ENCODE measurements around the gene MRTFA.

- no peak for TF ChIP-seq CTCF (IDR thresholded peaks at IDR 0.05)
- TF ChIP-seq ZFX (IDR thresholded peaks at IDR 0.05; ENCODE audit: borderline replicate concordance) = no peak
Measured at GRCh38 chr22:40653361-40653760, 16.8 kb upstream of the MRTFA start.

Measured in 22Rv1 (cell line).